Measurements from ENCODE around the gene SPOCK2. TPM values are rescaled to one million over a fixed set of nuclear protein-coding genes. Genes with fewer than 3 reads are reported as not detected.

SPOCK2 gene
- total and polyA plus RNA-seq, 2 of the 13 experiments (the other 11 are each of a cell fraction or from before 2014, with no cell fraction given), result 8.6 to 30.6 TPM

- TF ChIP-seq KIAA2018 (CRISPR knock-in tag; IDR thresholded peaks at IDR 0.05; ENCODE audit: borderline replicate concordance) (no peak), ZMYM4 (CRISPR knock-in tag; IDR thresholded peaks at IDR 0.05) (peak; percentile 54; the same call in 1 of the 2 replicates), NAIF1 (CRISPR knock-in tag; IDR thresholded peaks at IDR 0.05; ENCODE audit: borderline replicate concordance) (no peak), RBFOX2 (IDR thresholded peaks at IDR 0.05; ENCODE audit: low read depth, low read length) (no peak), IKZF4 (CRISPR knock-in tag; IDR thresholded peaks at IDR 0.05; ENCODE audit: borderline replicate concordance, low read depth, not compliant biosample characterization) (no peak), MZF1 (CRISPR knock-in tag; IDR thresholded peaks at IDR 0.05; ENCODE audit: borderline replicate concordance) (no peak), ZNF124 (CRISPR knock-in tag; IDR thresholded peaks at IDR 0.05) (peak; percentile 66; the same call in 1 of the 2 replicates), MLLT10 (CRISPR knock-in tag; IDR thresholded peaks at IDR 0.05) (no peak), ZNF275 (CRISPR knock-in tag; IDR thresholded peaks at IDR 0.05; ENCODE audit: borderline replicate concordance) (no peak), HNF4G (IDR thresholded peaks at IDR 0.05; ENCODE audit: borderline replicate concordance, low read depth, low read length) (peak; percentile 93), HNF4G (CRISPR knock-in tag; IDR thresholded peaks at IDR 0.05; ENCODE audit: borderline replicate concordance, low read depth) (peak; percentile 83; the same call in 1 of the 2 replicates), RBM39 (IDR thresholded peaks at IDR 0.05; ENCODE audit: low read depth, low read length, poor library complexity, severe bottlenecking) (no peak), TGIF2 (CRISPR knock-in tag; IDR thresholded peaks at IDR 0.05) (no peak), SAP130 (CRISPR knock-in tag; IDR thresholded peaks at IDR 0.05; ENCODE audit: low read depth) (peak; percentile 82), NFRKB (IDR thresholded peaks at IDR 0.05) (no peak), SATB2 (CRISPR knock-in tag; IDR thresholded peaks at IDR 0.05) (peak; percentile 87; the same call in 1 of the 2 replicates), NFKB2 (CRISPR knock-in tag; IDR thresholded peaks at IDR 0.05; ENCODE audit: borderline replicate concordance) (no peak), ZNF713 (CRISPR knock-in tag; IDR thresholded peaks at IDR 0.05) (no peak), LCORL (IDR thresholded peaks at IDR 0.05) (no peak), LCORL (CRISPR knock-in tag; IDR thresholded peaks at IDR 0.05) (peak; percentile 72)
Measured at GRCh38 chr10:72098301-72098835, 10.0 kb upstream of the SPOCK2 start (continued).

All from HepG2 (cell line).